Measurements from ENCODE around the gene GNA14. TPM values are rescaled to one million over a fixed set of nuclear protein-coding genes. Genes with fewer than 3 reads are reported as not detected.

GNA14 gene
- total RNA-seq, 1 experiment from 2014 or later: 0.25 TPM

DNA sequence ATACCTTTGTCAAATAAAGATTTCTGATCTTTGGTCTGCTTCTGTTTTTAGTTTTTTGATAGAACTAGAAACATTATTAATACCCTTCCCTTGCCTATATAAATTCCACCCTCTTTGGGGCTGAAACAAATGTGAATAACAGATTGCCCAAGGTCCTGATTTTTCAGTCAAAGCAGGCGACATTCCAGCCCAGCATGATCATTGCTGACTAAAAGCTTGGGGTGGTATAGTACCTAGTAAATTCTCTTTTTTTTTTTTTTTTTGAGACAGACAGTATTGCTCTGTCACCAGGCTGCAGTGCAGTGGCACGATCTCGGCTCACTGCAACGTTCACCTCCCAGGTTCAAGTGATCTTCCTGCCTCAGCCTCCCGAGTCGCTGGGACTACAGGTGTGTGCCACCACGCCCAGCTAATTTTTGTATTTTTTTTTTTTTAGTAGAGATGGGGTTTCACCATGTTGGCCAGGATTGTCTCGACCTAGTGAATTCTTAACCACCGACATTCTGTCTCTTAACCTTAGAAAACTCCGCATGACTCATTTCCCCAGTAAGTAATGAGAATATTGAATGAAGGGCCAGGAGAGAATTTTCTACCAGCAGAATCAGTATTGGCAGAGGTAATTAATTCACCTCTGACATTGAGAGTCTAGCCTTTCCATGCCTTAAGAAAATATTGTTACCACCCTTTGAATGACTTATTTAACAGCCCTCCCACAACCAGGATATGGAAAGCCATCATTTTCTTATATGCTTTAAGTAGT is 226.4 kb downstream of the GNA14 start:
- no peak overlapping the region for H3K27ac ChIP-seq (ENCODE audit: low read depth, low read length)
- RAD21 ChIA-PET (ENCODE audit: low non-redundant PET in 1 of 2, low total read pairs in 2 of 2, uncharacterized antibody in 2 of 2, unreplicated experiment in 2 of 2): no interaction called here
- H3K4me3 ChIP-seq (replicated peaks in 1 of 2; ENCODE audit: low read depth in 1 of 2, low read length in 2 of 2): no peak overlapping the region
- no peaks in the 10 kb centered on the region for H3K27me3 ChIP-seq (ENCODE audit: insufficient read depth, low read length)
- BruUV-seq (replicated peaks): no TSS peak
- H3K9me3 ChIP-seq (ENCODE audit: control insufficient read depth in 1 of 2, insufficient read depth in 1 of 2, low read depth in 1 of 2, low read length in 2 of 2): no peaks in the 10 kb centered on the region
- no peak overlapping the region for H3K9ac ChIP-seq (ENCODE audit: low read length)
- no peaks in the 10 kb centered on the region for H3K79me2 ChIP-seq (ENCODE audit: insufficient read depth, low read length)
- CTCF ChIA-PET: interaction anchor here (0.9 kb wide), 1 partner anchor 12 kb away, joined by 3 read pairs; no protein-coding TSS in a partner anchor
- POLR2A ChIA-PET: no interaction called here
- no peaks in the 10 kb centered on the region for H4K20me1 ChIP-seq (ENCODE audit: insufficient read depth)
- H3K4me1 ChIP-seq (ENCODE audit: control insufficient read depth in 1 of 2, insufficient read depth in 2 of 2, low read length in 2 of 2): no peaks in the 10 kb centered on the region
- intact Hi-C loops (cut with micrococcal nuclease): no loop called here
- H2AFZ ChIP-seq (ENCODE audit: low read depth, low read length, poor library complexity, severe bottlenecking): no peak overlapping the region
- H3K4me2 ChIP-seq (ENCODE audit: low read length): no peak overlapping the region
- H3K9me2 ChIP-seq (ENCODE audit: insufficient read depth): no peaks in the 10 kb centered on the region
- TF ChIP-seq ZFX (IDR thresholded peaks at IDR 0.05): no peak
- TF ChIP-seq SP1 (IDR thresholded peaks at IDR 0.05; ENCODE audit: low read depth): no peak
- TF ChIP-seq EZH2 (IDR thresholded peaks at IDR 0.05): no peak
- no peak for DNase-seq (ENCODE audit: low read depth, low spot score)
- ATAC-seq: no peak
- H3K36me3 ChIP-seq (ENCODE audit: control insufficient read depth in 1 of 2, insufficient read depth in 2 of 2, low read length in 2 of 2): no peaks in the 10 kb centered on the region

DNA sequence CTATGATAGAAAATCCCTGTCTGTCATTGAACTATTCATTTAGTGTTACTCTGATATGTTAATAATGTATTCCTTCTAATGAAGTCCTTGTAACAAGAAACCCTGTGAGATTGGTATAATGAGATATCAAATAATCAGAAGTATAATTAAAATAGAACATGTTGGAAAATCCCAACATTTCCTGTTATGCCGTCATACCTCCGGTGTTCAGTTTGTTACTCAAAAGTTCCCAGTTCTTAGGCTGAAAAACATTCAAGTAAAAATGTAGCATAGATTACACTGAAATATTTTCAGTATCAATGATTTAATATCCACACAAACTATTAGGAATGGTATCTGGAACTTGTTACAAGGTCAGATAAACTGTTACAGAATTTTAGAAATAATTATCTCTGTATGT is 227.5 kb downstream of the GNA14 start:
- ChIA-PET CTCF (no interaction called here), RAD21 (ENCODE audit: low non-redundant PET in 1 of 2, low total read pairs in 2 of 2, uncharacterized antibody in 2 of 2, unreplicated experiment in 2 of 2) (no interaction called here), POLR2A (no interaction called here)
- Histone ChIP-seq H3K9me2 (ENCODE audit: insufficient read depth) (no peaks in the 10 kb centered on the region), H3K4me3 (replicated peaks in 1 of 2; ENCODE audit: low read depth in 1 of 2, low read length in 2 of 2) (no peak overlapping the region), H3K36me3 (ENCODE audit: control insufficient read depth in 1 of 2, insufficient read depth in 2 of 2, low read length in 2 of 2) (no peaks in the 10 kb centered on the region), H3K79me2 (ENCODE audit: insufficient read depth, low read length) (no peaks in the 10 kb centered on the region), H3K27me3 (ENCODE audit: insufficient read depth, low read length) (no peaks in the 10 kb centered on the region), H3K9ac (ENCODE audit: low read length) (no peak overlapping the region), H2AFZ (ENCODE audit: low read depth, low read length, poor library complexity, severe bottlenecking) (no peak overlapping the region), H3K9me3 (ENCODE audit: control insufficient read depth in 1 of 2, insufficient read depth in 1 of 2, low read depth in 1 of 2, low read length in 2 of 2) (no peaks in the 10 kb centered on the region), H4K20me1 (ENCODE audit: insufficient read depth) (no peaks in the 10 kb centered on the region), H3K4me1 (ENCODE audit: control insufficient read depth in 1 of 2, insufficient read depth in 2 of 2, low read length in 2 of 2) (no peaks in the 10 kb centered on the region), H3K27ac (ENCODE audit: low read depth, low read length) (no peak overlapping the region), H3K4me2 (ENCODE audit: low read length) (no peak overlapping the region)
- TF ChIP-seq, protein P1, sequence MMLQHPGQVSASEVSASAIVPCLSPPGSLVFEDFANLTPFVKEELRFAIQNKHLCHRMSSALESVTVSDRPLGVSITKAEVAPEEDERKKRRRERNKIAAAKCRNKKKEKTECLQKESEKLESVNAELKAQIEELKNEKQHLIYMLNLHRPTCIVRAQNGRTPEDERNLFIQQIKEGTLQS (IDR thresholded peaks at IDR 0.05): no peak
- TF ChIP-seq POLR2AphosphoS5 (IDR thresholded peaks at IDR 0.05; ENCODE audit: low read depth, low read length): no peak
- TF ChIP-seq, protein P2, sequence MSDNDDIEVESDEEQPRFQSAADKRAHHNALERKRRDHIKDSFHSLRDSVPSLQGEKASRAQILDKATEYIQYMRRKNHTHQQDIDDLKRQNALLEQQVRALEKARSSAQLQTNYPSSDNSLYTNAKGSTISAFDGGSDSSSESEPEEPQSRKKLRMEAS (IDR thresholded peaks at IDR 0.05): no peak
- no peak for TF ChIP-seq SIN3A (IDR thresholded peaks at IDR 0.05; ENCODE audit: low read depth)
- no peak for TF ChIP-seq EGR1 (IDR thresholded peaks at IDR 0.05; ENCODE audit: low read depth)
- TF ChIP-seq SP1 (IDR thresholded peaks at IDR 0.05; ENCODE audit: low read depth): no peak
- no peak for TF ChIP-seq CBX3 (IDR thresholded peaks at IDR 0.05; ENCODE audit: low read depth)
- no peak for TF ChIP-seq JUND (IDR thresholded peaks at IDR 0.05)
- no peak for TF ChIP-seq EZH2 (IDR thresholded peaks at IDR 0.05)
- TF ChIP-seq EZH2phosphoT487 (IDR thresholded peaks at IDR 0.05; ENCODE audit: borderline replicate concordance): no peak
- no peak for TF ChIP-seq CEBPB (IDR thresholded peaks at IDR 0.05; ENCODE audit: low read depth)
- TF ChIP-seq ZNF274 (IDR thresholded peaks at IDR 0.05; ENCODE audit: low read depth, low read length): no peak
- TF ChIP-seq, protein P3, sequence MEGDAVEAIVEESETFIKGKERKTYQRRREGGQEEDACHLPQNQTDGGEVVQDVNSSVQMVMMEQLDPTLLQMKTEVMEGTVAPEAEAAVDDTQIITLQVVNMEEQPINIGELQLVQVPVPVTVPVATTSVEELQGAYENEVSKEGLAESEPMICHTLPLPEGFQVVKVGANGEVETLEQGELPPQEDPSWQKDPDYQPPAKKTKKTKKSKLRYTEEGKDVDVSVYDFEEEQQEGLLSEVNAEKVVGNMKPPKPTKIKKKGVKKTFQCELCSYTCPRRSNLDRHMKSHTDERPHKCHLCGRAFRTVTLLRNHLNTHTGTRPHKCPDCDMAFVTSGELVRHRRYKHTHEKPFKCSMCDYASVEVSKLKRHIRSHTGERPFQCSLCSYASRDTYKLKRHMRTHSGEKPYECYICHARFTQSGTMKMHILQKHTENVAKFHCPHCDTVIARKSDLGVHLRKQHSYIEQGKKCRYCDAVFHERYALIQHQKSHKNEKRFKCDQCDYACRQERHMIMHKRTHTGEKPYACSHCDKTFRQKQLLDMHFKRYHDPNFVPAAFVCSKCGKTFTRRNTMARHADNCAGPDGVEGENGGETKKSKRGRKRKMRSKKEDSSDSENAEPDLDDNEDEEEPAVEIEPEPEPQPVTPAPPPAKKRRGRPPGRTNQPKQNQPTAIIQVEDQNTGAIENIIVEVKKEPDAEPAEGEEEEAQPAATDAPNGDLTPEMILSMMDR (IDR thresholded peaks at IDR 0.05 in 2 of 3, conservative IDR thresholded peaks at IDR 0.05 in 1 of 3; ENCODE audit: borderline replicate concordance in 1 of 3, insufficient read depth in 1 of 3, low read depth in 2 of 3, low read length in 2 of 3): no peak
- intact Hi-C loops (cut with micrococcal nuclease): no loop called here
- ATAC-seq: no peak
- DNase-seq (ENCODE audit: low read depth, low spot score): no peak
- BruUV-seq (replicated peaks): no TSS peak
